GM18511 (cell line): Measurements from ENCODE around the gene REEP6.

ENCODE experiments used
- ATAC-seq: cut with Tn5 transposase; IDR thresholded peaks from one replicate; pipeline ENCODE4 v1.9.1; 2021; ENCODE audit warnings: mild to moderate bottlenecking, moderate library complexity; ENCODE audit not compliant: unreplicated experiment

The REEP6 gene

DNA sequence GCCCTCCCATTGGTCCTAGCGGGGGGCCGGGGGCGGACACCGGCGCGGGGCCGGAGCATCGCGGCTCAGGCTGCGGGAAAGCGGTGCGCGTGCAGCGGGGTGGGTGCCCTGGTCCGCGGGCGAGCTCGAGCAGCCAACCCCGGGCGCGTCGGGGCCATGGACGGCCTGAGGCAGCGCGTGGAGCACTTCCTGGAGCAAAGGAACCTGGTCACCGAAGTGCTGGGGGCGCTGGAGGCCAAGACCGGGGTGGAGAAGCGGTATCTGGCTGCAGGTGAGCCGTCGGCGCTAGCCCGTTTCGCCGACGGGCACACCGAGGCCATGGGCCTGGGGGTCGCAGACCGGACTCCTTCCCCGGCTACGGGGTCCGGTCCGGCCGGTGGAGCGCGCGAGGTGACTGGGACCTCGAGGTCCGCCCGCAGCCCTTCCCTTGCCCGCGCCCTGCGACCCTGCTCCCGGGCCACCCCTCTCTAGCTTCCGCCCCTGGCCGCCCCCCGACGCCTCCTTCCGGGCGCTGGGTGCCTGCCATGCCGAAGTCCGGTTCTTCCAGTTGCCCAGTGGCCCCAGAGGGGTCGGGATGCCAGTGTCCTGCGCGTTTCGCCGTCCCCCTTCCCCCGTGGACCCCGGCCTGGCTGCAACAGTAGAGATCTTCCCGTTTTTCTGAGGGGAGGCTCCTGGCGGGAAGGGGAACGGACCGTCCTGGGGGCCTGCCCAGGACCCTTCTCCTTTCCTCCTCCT is at the start of gene REEP6:
TSS of gene REEP6 (plus strand) at position 68 of the 735 bp plus-strand sequence. CDS start at position 157, 89 bp downstream.
- ATAC-seq, result peak; percentile 2

GRCh38 chr19:1441677-1442438 is 49.1 kb upstream of the REEP6 start:
- no peak for ATAC-seq

DNA sequence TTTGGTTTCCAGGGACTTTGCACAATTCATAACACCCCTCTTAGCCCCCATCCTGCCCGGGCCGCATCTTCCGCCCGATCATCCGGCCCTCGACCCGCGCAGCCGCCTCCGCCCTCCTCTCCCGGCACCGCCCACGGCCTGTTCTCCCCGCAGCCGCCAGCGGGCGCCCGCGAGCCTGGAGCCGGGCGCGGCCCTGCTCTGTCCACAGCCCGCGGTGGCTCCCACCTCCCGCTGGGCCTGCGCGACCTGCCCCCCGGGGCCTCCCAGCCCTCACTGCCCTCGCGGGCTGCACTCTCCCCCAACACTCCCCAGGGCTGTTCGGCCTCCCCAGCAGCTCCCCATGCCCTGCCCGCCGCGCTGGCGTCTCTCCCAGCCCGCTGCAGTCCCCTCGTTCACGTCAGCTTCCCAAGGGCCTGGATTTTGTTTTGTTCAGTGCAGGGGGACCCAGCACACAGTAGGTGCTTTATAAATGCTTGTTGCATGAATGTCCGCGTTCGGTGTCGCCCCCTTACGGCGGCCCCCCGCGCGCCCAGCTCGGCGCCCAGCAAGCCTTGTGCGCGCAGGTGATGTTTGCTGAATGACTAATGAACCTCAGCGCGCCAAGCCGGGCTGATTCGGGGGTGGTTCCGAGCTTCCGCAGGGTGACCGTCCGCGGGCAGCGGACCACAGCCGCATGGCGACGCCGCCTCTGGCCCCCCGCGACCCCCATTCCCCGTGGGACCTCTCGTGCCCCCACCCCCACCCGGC is 45.6 kb upstream of the REEP6 start:
- no peak for ATAC-seq

- no peak for ATAC-seq
These were observed 44.9 kb upstream of the REEP6 start for GRCh38 chr19:1445932-1446712.

GRCh38 chr19:1446713-1447481 is 44.1 kb upstream of the REEP6 start:
- no peak for ATAC-seq

DNA sequence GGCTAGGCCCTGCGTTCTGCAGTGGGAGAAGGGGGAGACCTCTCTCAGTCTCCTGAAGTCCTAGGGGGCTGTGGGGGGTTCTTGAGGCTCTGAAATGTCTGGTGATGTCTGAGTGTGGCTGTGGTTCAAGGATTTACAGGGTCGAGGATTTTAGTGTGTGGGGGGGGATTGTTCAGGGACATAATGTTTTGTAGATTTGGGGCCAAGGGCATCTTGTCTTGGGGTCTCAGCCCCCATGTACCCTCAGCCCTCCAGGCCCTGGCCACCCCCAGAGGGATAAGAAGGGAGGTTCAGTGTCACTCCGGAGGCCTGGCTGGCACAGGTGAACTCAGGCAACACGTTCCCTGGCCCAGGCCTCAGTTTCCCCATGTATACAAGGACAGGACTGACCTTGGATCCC is 43.5 kb upstream of the REEP6 start:
- no peak for ATAC-seq

GRCh38 chr19:1447944-1448343 is 43.0 kb upstream of the REEP6 start:
- no peak for ATAC-seq

DNA sequence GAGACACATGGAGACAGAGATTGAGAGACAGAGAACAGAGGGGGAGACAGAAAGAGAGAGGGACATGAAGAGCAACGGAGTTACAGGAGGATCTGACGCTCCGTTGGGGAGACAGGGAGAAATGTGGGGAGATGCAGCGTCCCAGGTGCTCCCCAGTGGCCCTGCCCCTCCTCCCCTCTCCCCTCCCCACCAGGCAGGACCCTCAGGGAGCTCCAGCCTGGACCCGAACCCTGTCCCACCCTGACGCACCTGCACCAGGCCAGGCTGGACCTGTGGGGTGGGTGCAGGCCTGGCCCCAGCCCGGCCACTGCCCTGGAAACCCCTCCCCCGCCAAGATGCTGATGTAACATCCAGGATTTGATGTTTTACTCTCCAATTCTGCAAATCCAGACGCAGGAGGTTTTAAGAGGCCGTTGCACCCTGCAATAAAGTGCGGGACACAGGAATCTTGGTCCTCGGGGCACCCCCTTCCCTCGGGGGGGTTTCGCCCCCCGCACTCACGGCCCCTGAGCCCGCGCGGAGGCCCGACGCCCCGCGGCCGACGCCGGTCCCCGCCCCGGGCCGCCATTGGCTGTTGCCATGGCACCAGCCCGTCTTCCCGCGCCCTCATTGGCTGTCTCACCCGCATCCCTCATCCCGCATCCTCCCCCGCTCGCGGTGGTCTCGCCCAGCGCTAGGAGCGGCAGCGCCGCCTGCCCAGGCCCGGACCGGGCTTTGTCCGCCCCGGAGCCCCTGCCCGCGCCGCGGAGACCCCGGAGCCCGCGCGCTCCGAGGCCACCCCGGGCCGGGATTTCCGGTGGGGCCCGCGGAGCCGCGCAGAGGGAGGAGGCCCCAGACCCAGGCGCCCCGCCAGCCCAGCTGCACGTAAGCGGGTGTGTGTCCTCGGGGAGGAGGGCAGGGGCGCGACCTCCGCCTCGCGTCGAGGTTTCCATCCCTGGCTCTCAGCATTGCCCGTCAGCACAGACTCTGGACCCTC is 41.2 kb upstream of the REEP6 start, which contains the start of gene APC2:
TSS of gene APC2 (plus strand) at position 655 of the 976 bp plus-strand sequence. CDS start 2,881 bp downstream, outside the sequence.
- no peak for ATAC-seq

GRCh38 chr19:1450735-1451731 is 39.9 kb upstream of the REEP6 start:
- ATAC-seq, result no peak

DNA sequence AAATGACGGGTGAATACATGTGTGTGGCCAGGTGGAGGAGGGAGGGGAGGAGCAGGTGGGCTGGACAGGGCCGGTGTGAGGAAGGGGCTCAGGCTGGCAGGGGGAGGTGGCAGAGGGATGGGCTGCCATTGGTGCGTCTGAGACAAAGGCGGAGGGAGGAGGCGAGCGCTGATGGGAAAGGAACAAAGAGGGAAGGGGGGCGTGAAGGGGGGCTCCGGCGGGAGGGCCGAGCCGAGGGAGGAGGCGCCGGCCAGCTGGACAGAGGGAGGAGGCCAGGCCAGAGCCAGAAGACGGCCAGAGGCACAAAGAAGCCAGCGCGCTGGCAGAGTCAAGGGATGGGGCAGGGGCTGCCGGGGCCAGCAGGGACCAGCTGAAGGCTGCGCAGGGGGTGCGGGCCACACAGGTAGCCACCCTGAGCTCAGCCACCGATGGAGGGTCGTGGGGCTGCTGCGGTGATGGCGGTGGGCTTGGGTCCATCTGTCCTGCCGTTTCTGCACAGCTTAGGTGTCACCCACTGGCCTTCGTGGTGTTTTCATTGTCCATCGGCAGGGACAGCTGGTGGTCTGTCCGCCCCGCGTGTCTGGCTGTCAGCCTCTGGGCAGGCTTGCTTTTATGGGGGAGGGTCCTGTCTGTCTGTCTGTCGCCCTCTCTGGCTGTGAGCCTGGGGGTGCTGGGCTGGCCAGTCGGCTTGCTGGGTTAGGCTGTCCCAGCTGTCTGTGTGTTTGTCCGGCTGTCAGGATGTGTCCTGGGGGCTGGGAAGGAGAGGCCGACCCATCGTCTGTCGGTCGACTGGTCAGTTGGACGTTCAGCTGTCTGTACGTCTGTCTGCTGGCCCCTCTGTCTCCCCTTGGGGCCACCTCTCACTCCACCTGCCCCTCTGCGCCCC is 38.8 kb upstream of the REEP6 start:
- ATAC-seq, result no peak

GRCh38 chr19:1452802-1453524 is 38.0 kb upstream of the REEP6 start:
- ATAC-seq, result no peak

DNA sequence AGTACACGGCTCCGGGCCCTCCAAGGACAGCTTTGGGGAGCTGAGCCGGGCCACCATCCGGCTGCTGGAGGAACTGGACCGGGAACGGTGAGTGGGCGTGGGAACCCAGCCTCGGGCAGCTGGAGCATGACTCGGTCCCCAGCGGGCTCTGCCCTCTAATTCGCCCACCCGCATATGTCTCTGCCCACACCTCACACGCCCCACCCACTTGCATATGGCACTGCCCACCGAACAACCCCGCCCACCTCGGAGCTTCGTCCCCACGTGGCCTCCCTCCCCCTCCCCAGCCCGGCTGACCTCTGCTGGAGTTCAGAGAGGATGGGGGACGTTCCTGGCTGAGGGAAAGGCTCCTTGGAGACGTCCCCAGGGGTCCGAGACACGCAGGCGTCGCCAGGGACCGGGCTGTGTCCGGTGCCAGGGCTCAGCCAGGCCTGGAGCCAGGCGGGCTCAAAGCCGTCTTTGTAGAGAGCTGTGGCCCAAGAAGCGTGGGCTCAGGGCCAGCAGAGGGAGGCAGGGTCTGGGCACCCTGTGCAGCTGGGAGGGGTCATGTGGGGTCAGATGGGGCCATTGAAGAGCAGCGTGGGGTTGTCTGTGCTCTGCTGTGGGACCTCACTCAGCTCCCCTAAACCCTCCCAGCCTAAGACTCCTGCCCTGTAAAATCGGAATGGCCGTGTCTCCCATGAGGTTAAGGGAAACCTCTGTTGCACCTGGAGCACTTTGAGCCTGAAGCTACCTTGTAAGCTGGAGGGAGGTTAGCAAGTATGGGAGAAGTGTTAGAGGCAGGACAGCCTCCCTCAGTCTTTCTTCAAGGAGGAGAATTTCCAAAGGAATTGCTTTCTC is 37.2 kb upstream of the REEP6 start:
- ATAC-seq, result no peak

DNA sequence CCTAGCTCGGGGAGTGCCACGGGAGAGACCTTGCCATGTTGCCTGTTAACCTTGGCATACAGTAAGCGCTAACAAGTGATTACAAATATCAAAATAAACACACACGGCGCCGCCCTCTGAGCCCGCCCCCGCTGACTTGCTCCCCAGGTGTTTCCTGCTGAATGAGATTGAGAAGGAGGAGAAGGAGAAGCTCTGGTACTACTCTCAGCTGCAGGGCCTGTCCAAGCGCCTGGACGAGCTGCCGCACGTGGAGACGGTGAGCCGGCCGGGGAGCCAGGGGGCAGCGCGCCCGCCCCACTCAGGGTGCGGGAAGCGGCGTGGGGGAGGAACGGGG is 36.0 kb upstream of the REEP6 start:
- no peak for ATAC-seq

DNA sequence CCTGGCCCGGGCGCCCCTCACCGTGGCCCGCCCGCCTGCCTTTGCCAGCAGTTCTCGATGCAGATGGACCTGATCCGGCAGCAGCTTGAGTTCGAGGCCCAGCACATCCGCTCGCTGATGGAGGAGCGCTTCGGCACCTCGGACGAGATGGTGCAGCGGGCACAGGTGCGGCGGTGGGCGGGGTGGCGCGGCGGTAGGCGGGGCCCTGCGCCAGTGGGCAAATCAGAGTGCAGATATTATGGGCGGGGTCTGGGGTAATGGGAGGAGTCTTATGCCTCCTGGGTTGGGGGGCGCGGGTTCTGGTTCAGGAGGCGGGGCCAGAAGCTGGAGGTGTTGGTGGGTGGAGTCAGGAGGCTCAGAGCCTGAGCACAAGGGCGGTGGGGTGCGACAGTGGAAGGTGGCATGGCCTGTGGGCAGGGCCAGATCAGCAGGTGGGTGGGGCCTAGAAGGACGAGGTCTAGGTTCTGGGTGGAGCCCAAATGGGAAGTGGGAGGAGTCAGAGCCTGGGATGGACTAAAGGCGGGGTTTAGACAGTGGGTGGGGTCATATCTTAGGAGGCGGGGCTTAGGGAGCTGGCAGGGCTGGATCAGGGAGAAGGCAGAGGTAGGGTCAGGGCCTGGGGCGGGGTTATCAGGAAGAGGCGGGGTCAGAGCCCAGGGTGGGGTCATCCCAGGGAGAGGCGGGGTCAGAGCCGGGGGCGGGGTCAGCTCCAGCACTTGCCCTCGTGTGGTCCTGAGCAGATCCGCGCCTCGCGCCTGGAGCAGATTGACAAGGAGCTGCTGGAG is 35.5 kb upstream of the REEP6 start:
- no peak for ATAC-seq
